Duodenal mucosa (tissue), 2 donors: Measurements from ENCODE around the gene FOXG1.

Source experiments
- H3K27ac ChIP-seq: one replicate; pipeline ENCODE4 v1.7.0; 2013; ENCODE audit warnings: low read depth, low read length
- H3K27me3 ChIP-seq, 2 donors: one replicate each; pipeline ENCODE4 v1.7.0; 2013; ENCODE audit warnings: low read length in 2 of 2, control low read depth in 1 of 2; ENCODE audit not compliant: insufficient read depth in 2 of 2, control insufficient read depth in 1 of 2
- H3K36me3 ChIP-seq, 2 donors: one replicate each; pipeline ENCODE4 v1.7.0; 2013; ENCODE audit warnings: low read length in 2 of 2, control low read depth in 1 of 2; ENCODE audit not compliant: insufficient read depth in 2 of 2, control insufficient read depth in 1 of 2
- H3K4me1 ChIP-seq, 2 donors: one replicate each; pipeline ENCODE4 v1.7.0; 2013; ENCODE audit warnings: low read length in 2 of 2, control low read depth in 1 of 2; ENCODE audit not compliant: insufficient read depth in 2 of 2, control insufficient read depth in 1 of 2
- H3K4me3 ChIP-seq, 2 donors: one replicate each; pipeline ENCODE4 v1.7.0; 2013; ENCODE audit warnings: low read length in 2 of 2, low read depth in 1 of 2
- H3K9ac ChIP-seq, 2 donors: one replicate each; pipeline ENCODE4 v1.7.0; 2013; ENCODE audit warnings: low read length in 2 of 2, low read depth in 1 of 2
- H3K9me3 ChIP-seq, 2 donors: one replicate each; pipeline ENCODE4 v1.7.0; 2013; ENCODE audit warnings: low read length in 2 of 2, control low read depth in 1 of 2; ENCODE audit not compliant: control insufficient read depth in 1 of 2

The FOXG1 gene

GRCh38 chr14:28807518-28807917, 40.9 kb downstream of the FOXG1 start:
- Histone ChIP-seq H3K4me1 (no peaks in the 10 kb centered on the region), H3K27me3 (no peaks in the 10 kb centered on the region), H3K9ac (no peak overlapping the region)

GRCh38 chr14:28813810-28814209, 47.2 kb downstream of the FOXG1 start:
- Histone ChIP-seq H3K36me3 (no peaks in the 10 kb centered on the region), H3K9ac (no peak overlapping the region), H3K4me1 (no peaks in the 10 kb centered on the region), H3K27me3 (no peaks in the 10 kb centered on the region), H3K9me3 (no peaks in the 10 kb centered on the region), H3K27ac (no peak overlapping the region), H3K4me3 (no peak overlapping the region)

More at GRCh38 chr14:28807518-28807917, 40.9 kb downstream of the FOXG1 start:
- no peaks in the 10 kb centered on the region for H3K9me3 ChIP-seq
- no peak overlapping the region for H3K4me3 ChIP-seq
- no peaks in the 10 kb centered on the region for H3K36me3 ChIP-seq
- no peak overlapping the region for H3K27ac ChIP-seq
